Kidney (tissue), 14 donors: ENCODE data around the gene SMAD1. TPM values are rescaled to one million over a fixed set of nuclear protein-coding genes. Genes with fewer than 3 reads are reported as not detected.

Source experiments
- DNase-seq, 5 donors: peaks; one replicate each; pipeline ENCODE4 v3.0.0-alpha.2; 2013 to 2020
- FAIRE-seq: peaks from 2 replicates; lab custom pipeline; 2012; peaks lifted over from hg19 to GRCh38; lab: Jason Lieb, UNC
- H3K27ac ChIP-seq, 2 donors: one replicate each; pipeline ENCODE4 v1.7.0; 2013; ENCODE audit warnings: low read depth in 2 of 2, low read length in 2 of 2, inconsistent platforms in 1 of 2
- H3K27me3 ChIP-seq: one replicate; pipeline ENCODE4 v1.7.1; 2013; ENCODE audit warnings: low read length, inconsistent platforms; ENCODE audit not compliant: control insufficient read depth, insufficient read depth
- H3K36me3 ChIP-seq, 3 donors: one replicate each; pipeline versions ENCODE4 v1.7.0 to v1.7.1; 2013; ENCODE audit warnings: low read length in 3 of 3, control low read depth in 1 of 3, inconsistent platforms in 1 of 3; ENCODE audit not compliant: insufficient read depth in 3 of 3, control insufficient read depth in 2 of 3
- H3K4me1 ChIP-seq, 3 donors: one replicate each; pipeline versions ENCODE4 v1.7.0 to v1.7.1; 2013; ENCODE audit warnings: low read length in 3 of 3, inconsistent platforms in 1 of 3, low read depth in 1 of 3; ENCODE audit not compliant: control insufficient read depth in 2 of 3, insufficient read depth in 2 of 3
- H3K4me3 ChIP-seq, 3 donors: one replicate each; pipeline versions ENCODE4 v1.7.0 to v1.8.1; 2013; ENCODE audit warnings: low read length in 3 of 3, control low read depth in 1 of 3, inconsistent platforms in 1 of 3
- H3K9ac ChIP-seq, 3 donors: one replicate each; pipeline versions ENCODE4 v1.7.0 to v1.7.1; 2013; ENCODE audit warnings: low read length in 3 of 3, control low read depth in 1 of 3, inconsistent platforms in 1 of 3
- H3K9me3 ChIP-seq, 3 donors: one replicate each; pipeline versions ENCODE4 v1.7.0 to v1.7.1; 2013; ENCODE audit warnings: low read length in 3 of 3, control low read depth in 1 of 3, inconsistent platforms in 1 of 3; ENCODE audit not compliant: control insufficient read depth in 2 of 3, insufficient read depth in 1 of 3
- intact Hi-C: fragments of 100-400 bp; cut with DNase I; formaldehyde crosslinking; loops from one replicate; pipeline ENCODE4 v1.11.1; 2022
- polyA plus RNA-seq: library from polyadenylated mRNA; stranded (reverse); fragments of 350-450 nt; fragmentation: Illumina TruSeq; extraction: RNeasy Lipid Tissue Mini Kit (QIAGEN cat#74804); gene quantifications from one replicate; pipeline ENCODE4 v1.2.3, GENCODE V29; 2014; ENCODE audit warnings: low read depth, low replicate concordance; ENCODE audit not compliant: insufficient read depth
- total RNA-seq: library from RNA; stranded (reverse); fragmentation: NEBNext Ultra II Directional; extraction: Animal tissue kit (Norgen Biotek cat#: 25700); gene quantifications from one replicate; pipeline ENCODE4 v1.2.1, GENCODE V29; 2021
- TF ChIP-seq, protein P1 (sequence below): IDR thresholded peaks from 3 replicates; pipeline ENCODE4 v1.5.1; 2012; ENCODE audit warnings: mild to moderate bottlenecking, moderate library complexity, borderline replicate concordance; ENCODE audit not compliant: insufficient read depth; ENCODE audit errors: extremely low read depth
- donor health status: control.
- donor health status: control.
- donor health status: control.
- donor health status: control.
- donor health status: control.
- donor health status: DM: yes; HTN: yes; CAD: no.
- donor health status: Normal renal cell carcinoma (clear cell type).

Gene SMAD1
- total and polyA plus RNA-seq, 2 donors from 2014 or later = 8.9 to 39.5 TPM

- intact Hi-C loops = no loop called here
- H3K4me3 ChIP-seq = no peak overlapping the region
- no peaks in the 10 kb centered on the region for H3K9me3 ChIP-seq
- H3K27me3 ChIP-seq = no peaks in the 10 kb centered on the region
- no peak overlapping the region for H3K9ac ChIP-seq
- FAIRE-seq (no peak), DNase-seq (no peak)
- peaks cover 2 to 23% (median 5%) of the 10 kb centered on the region in 3 donors for H3K4me1 ChIP-seq
- no peaks in the 10 kb centered on the region for H3K36me3 ChIP-seq
- TF ChIP-seq, protein P1, sequence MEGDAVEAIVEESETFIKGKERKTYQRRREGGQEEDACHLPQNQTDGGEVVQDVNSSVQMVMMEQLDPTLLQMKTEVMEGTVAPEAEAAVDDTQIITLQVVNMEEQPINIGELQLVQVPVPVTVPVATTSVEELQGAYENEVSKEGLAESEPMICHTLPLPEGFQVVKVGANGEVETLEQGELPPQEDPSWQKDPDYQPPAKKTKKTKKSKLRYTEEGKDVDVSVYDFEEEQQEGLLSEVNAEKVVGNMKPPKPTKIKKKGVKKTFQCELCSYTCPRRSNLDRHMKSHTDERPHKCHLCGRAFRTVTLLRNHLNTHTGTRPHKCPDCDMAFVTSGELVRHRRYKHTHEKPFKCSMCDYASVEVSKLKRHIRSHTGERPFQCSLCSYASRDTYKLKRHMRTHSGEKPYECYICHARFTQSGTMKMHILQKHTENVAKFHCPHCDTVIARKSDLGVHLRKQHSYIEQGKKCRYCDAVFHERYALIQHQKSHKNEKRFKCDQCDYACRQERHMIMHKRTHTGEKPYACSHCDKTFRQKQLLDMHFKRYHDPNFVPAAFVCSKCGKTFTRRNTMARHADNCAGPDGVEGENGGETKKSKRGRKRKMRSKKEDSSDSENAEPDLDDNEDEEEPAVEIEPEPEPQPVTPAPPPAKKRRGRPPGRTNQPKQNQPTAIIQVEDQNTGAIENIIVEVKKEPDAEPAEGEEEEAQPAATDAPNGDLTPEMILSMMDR = no peak
- no peak overlapping the region for H3K27ac ChIP-seq
Measured at GRCh38 chr4:145497199-145498149, 15.8 kb downstream of the SMAD1 start.

DNA sequence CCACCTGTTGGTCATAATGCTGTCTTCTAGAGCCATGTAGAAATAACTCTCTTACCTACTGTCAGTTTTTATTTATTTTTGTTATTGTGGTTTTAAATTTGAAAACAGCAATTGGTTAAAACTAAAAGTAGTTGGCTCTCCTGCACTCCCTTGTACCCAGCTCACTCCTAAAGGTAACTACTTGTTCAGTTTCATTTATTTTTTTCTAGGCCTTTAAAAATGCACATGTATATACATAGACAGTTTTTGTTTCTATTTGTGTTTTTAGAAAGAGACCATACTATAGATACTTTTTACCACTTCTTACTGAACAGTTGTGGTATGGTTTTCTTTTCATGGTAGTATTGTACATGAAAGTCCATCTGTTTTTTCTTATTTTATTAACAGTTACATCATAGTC is 16.8 kb downstream of the SMAD1 start:
- H3K9ac ChIP-seq = no peak overlapping the region
- H3K4me1 ChIP-seq = peaks cover 0 to 16% (median 5%) of the 10 kb centered on the region in 3 donors
- DNase-seq = no peak
- no peak overlapping the region for H3K27ac ChIP-seq
- intact Hi-C loops = no loop called here
- no peak overlapping the region for H3K4me3 ChIP-seq
- no peak for FAIRE-seq
- no peaks in the 10 kb centered on the region for H3K9me3 ChIP-seq
- TF ChIP-seq, protein P1 = no peak
- no peaks in the 10 kb centered on the region for H3K36me3 ChIP-seq
- H3K27me3 ChIP-seq = no peaks in the 10 kb centered on the region

GRCh38 chr4:145501051-145501660 is 19.5 kb downstream of the SMAD1 start:
- H3K9ac ChIP-seq = no peak overlapping the region

More at GRCh38 chr4:145501051-145501660, 19.5 kb downstream of the SMAD1 start:
- FAIRE-seq = no peak
- H3K36me3 ChIP-seq = no peaks in the 10 kb centered on the region
- no peak overlapping the region for H3K4me3 ChIP-seq
- no peaks in the 10 kb centered on the region for H3K9me3 ChIP-seq
- H3K4me1 ChIP-seq = peaks cover 2 to 14% (median 10%) of the 10 kb centered on the region in 3 donors
- no peaks in the 10 kb centered on the region for H3K27me3 ChIP-seq
- DNase-seq = peak in 1 of 5 donors; percentile 44
- no peak overlapping the region for H3K27ac ChIP-seq
- intact Hi-C loops = no loop called here
- TF ChIP-seq, protein P1 = no peak
